Endothelial cell of hepatic sinusoid (primary cell): ENCODE data around the gene TBCK.
"Not testable (repeated sequence)": the region's sequence is repeated elsewhere in the genome, so short reads cannot be mapped to it uniquely, and the experiment has no call there.

Experiments used
- in situ Hi-C: cut with HindIII; loops from 2 replicates; pipeline ENCODE4 v1.10.0; 2017; ENCODE audit warnings: low sequenced_read_pairs

TBCK gene

GRCh38 chr4:106321814-106322213 is 5.8 kb upstream of the TBCK start:
- in situ Hi-C loops, result not testable (repeated sequence)

GRCh38 chr4:106321168-106321567 is 5.2 kb upstream of the TBCK start:
- in situ Hi-C loops, result not testable (repeated sequence)

- in situ Hi-C loops, result no loop called here
Measured at GRCh38 chr4:106320235-106320634, 4.2 kb upstream of the TBCK start.

- in situ Hi-C loops, result no loop called here
Measured at GRCh38 chr4:106318511-106318910, 2.5 kb upstream of the TBCK start.

GRCh38 chr4:106317815-106318214 is 1.8 kb upstream of the TBCK start:
- in situ Hi-C loops, result no loop called here

GRCh38 chr4:106316773-106317409 is 882 bp upstream of the TBCK start:
- in situ Hi-C loops, result no loop called here

- in situ Hi-C loops, result no loop called here
Measured at GRCh38 chr4:106315476-106315967, 487 bp downstream of the TBCK start.

GRCh38 chr4:106314960-106315359 is 1.0 kb downstream of the TBCK start:
- in situ Hi-C loops, result no loop called here

- in situ Hi-C loops, result no loop called here
Measured at GRCh38 chr4:106312997-106313522, 2.9 kb downstream of the TBCK start.

- in situ Hi-C loops, result no loop called here
Measured at GRCh38 chr4:106312377-106312776, 3.6 kb downstream of the TBCK start.

- in situ Hi-C loops, result no loop called here
Measured at GRCh38 chr4:106306561-106306960, 9.4 kb downstream of the TBCK start.

- in situ Hi-C loops, result no loop called here
Measured at GRCh38 chr4:106305435-106306055, 10.5 kb downstream of the TBCK start.

GRCh38 chr4:106304632-106305031 is 11.4 kb downstream of the TBCK start:
- in situ Hi-C loops, result no loop called here

- in situ Hi-C loops, result no loop called here
Measured at GRCh38 chr4:106303548-106304281, 12.3 kb downstream of the TBCK start.

- in situ Hi-C loops, result no loop called here
Measured at GRCh38 chr4:106302062-106302438, 14.0 kb downstream of the TBCK start.

- in situ Hi-C loops, result no loop called here
Measured at GRCh38 chr4:106301393-106302061, 14.5 kb downstream of the TBCK start.

- in situ Hi-C loops, result no loop called here
Measured at GRCh38 chr4:106299977-106300376, 16.0 kb downstream of the TBCK start.

- in situ Hi-C loops, result no loop called here
Measured at GRCh38 chr4:106297245-106298035, 18.6 kb downstream of the TBCK start.

- in situ Hi-C loops, result no loop called here
Measured at GRCh38 chr4:106294062-106294461, 21.9 kb downstream of the TBCK start.

- in situ Hi-C loops, result no loop called here
Measured at GRCh38 chr4:106291678-106292077, 24.3 kb downstream of the TBCK start.
